HepG2 (cell line): ENCODE data around the gene GLIPR1L1.

Experiments used
- AFF4 ChIP-seq: sonication (generic); formaldehyde crosslinking; IDR thresholded peaks from 2 replicates; pipeline ENCODE4 v1.4.0; 2020; ENCODE audit warnings: missing genetic modification reagents
- CSRNP2 ChIP-seq: sonication (generic); formaldehyde crosslinking; conservative IDR thresholded peaks from 2 replicates; pipeline ENCODE4 v1.8.0; 2022; ENCODE audit warnings: low read depth, missing genetic modification reagents
- MXI1 ChIP-seq: IDR thresholded peaks from 3 replicates; pipeline ENCODE4 v1.6.1; 2012; ENCODE audit warnings: low read depth, low read length, inconsistent platforms, borderline replicate concordance
- NFRKB ChIP-seq: fragments of 450-650 bp; IDR thresholded peaks from 2 replicates; pipeline ENCODE4 v1.6.1; 2017
- POLR2A ChIP-seq, 2 experiments: IDR thresholded peaks; 2 replicates each; pipeline ENCODE4 v1.6.1; 2011; ENCODE audit warnings: low read depth in 2 of 2, low read length in 2 of 2, mild to moderate bottlenecking in 1 of 2, moderate library complexity in 1 of 2; ENCODE audit not compliant: insufficient read depth in 1 of 2
- ZNF281 ChIP-seq: sonication (generic); formaldehyde crosslinking; IDR thresholded peaks from 2 replicates; pipeline ENCODE4 v1.4.0; 2020; ENCODE audit warnings: missing genetic modification reagents, borderline replicate concordance

- TF ChIP-seq POLR2A (IDR thresholded peaks at IDR 0.05; ENCODE audit: insufficient read depth in 1 of 2, low read depth in 2 of 2, low read length in 2 of 2) (no peak), AFF4 (CRISPR knock-in tag) (no peak), NFRKB (no peak), CSRNP2 (CRISPR knock-in tag) (no peak), ZNF281 (CRISPR knock-in tag) (no peak), MXI1 (no peak)
Observed at GRCh38 chr12:75334384-75335030, at the start of gene GLIPR1L1.
